Breast epithelium (tissue), 4 donors: ENCODE data around the gene MSANTD1. TPM values are rescaled to one million over a fixed set of nuclear protein-coding genes. Genes with fewer than 3 reads are reported as not detected.

Experiments used
- DNase-seq, 2 donors: peaks; one replicate each; pipeline ENCODE4 v3.0.0-alpha.2; 2019; ENCODE audit warnings: low spot score in 2 of 2
- H3K27ac ChIP-seq, 2 donors: fragments of 200-600 bp; sonication (generic) in 1 of 2; one replicate each; pipeline ENCODE4 v1.5.1; 2016 to 2019; ENCODE audit warnings: mild to moderate bottlenecking in 1 of 2
- H3K27me3 ChIP-seq, 2 donors: fragments of 200-600 bp; sonication (generic) in 1 of 2; one replicate each; pipeline versions ENCODE4 v1.5.1 to v1.6.0; 2017 to 2019; ENCODE audit warnings: control low read depth in 1 of 2, mild to moderate bottlenecking in 1 of 2
- H3K36me3 ChIP-seq: fragments of 200-600 bp; one replicate; pipeline ENCODE4 v1.5.1; 2019
- H3K4me1 ChIP-seq, 2 donors: fragments of 200-600 bp; sonication (generic); one replicate each; pipeline ENCODE4 v1.5.1; 2016 to 2019; ENCODE audit warnings: control low read depth in 1 of 2
- H3K4me3 ChIP-seq, 3 donors: fragments of 200-600 bp; sonication (generic); 1 replicate in 2 of 3; 2 replicates in 1 of 3; pipeline ENCODE4 v1.5.1; 2016 to 2019; ENCODE audit warnings: mild to moderate bottlenecking in 3 of 3, moderate library complexity in 2 of 3
- H3K9me3 ChIP-seq, 2 donors: fragments of 200-600 bp; sonication (generic) in 1 of 2; one replicate each; pipeline ENCODE4 v1.5.1; 2016 to 2019; ENCODE audit warnings: control low read depth in 1 of 2
- POLR2A ChIP-seq: fragments of 450-650 bp; IDR thresholded peaks from one replicate; pipeline ENCODE4 v1.6.1; 2016; ENCODE audit warnings: antibody characterized with exemption, mild to moderate bottlenecking, moderate library complexity
- POLR2AphosphoS5 ChIP-seq, 3 donors: sonication (generic); formaldehyde crosslinking; IDR thresholded peaks; one replicate each; pipeline ENCODE4 v1.6.1; 2017; ENCODE audit warnings: antibody characterized with exemption in 3 of 3
- intact Hi-C: fragments of 100-400 bp; cut with DNase I; formaldehyde crosslinking; loops from one replicate; pipeline ENCODE4 v1.15.1; 2023; ENCODE audit warnings: low total_unique reads
- total RNA-seq, 3 donors: library from RNA; depleted of rRNA; stranded (reverse); fragments of >200 nt; gene quantifications; one replicate each; pipeline ENCODE4 v1.1.0, GENCODE V29; 2016
- TF ChIP-seq, protein P1 (sequence below), 3 donors: fragments of 450-650 bp; IDR thresholded peaks; one replicate each; pipeline ENCODE4 v1.5.1; 2016 to 2017; ENCODE audit warnings: antibody characterized with exemption in 3 of 3, mild to moderate bottlenecking in 3 of 3, moderate library complexity in 3 of 3

Gene MSANTD1
- total RNA-seq, 3 donors from 2014 or later, result 0.48 to 0.88 (median 0.66) TPM

- TF ChIP-seq POLR2AphosphoS5 (IDR thresholded peaks at IDR 0.05) (no peak), POLR2A (no peak)
- TF ChIP-seq, protein P1, sequence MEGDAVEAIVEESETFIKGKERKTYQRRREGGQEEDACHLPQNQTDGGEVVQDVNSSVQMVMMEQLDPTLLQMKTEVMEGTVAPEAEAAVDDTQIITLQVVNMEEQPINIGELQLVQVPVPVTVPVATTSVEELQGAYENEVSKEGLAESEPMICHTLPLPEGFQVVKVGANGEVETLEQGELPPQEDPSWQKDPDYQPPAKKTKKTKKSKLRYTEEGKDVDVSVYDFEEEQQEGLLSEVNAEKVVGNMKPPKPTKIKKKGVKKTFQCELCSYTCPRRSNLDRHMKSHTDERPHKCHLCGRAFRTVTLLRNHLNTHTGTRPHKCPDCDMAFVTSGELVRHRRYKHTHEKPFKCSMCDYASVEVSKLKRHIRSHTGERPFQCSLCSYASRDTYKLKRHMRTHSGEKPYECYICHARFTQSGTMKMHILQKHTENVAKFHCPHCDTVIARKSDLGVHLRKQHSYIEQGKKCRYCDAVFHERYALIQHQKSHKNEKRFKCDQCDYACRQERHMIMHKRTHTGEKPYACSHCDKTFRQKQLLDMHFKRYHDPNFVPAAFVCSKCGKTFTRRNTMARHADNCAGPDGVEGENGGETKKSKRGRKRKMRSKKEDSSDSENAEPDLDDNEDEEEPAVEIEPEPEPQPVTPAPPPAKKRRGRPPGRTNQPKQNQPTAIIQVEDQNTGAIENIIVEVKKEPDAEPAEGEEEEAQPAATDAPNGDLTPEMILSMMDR (IDR thresholded peaks at IDR 0.05), result no peak
- no peak for DNase-seq
- no peak overlapping the region for H3K27ac ChIP-seq
- no peaks in the 10 kb centered on the region for H3K27me3 ChIP-seq
- no peaks in the 10 kb centered on the region for H3K36me3 ChIP-seq
- H3K4me1 ChIP-seq, result no peaks in the 10 kb centered on the region
- intact Hi-C loops, result no loop called here
- no peaks in the 10 kb centered on the region for H3K9me3 ChIP-seq
- H3K4me3 ChIP-seq, result no peak overlapping the region
Observed at GRCh38 chr4:3217771-3218170, 31.2 kb upstream of the MSANTD1 start.

DNA sequence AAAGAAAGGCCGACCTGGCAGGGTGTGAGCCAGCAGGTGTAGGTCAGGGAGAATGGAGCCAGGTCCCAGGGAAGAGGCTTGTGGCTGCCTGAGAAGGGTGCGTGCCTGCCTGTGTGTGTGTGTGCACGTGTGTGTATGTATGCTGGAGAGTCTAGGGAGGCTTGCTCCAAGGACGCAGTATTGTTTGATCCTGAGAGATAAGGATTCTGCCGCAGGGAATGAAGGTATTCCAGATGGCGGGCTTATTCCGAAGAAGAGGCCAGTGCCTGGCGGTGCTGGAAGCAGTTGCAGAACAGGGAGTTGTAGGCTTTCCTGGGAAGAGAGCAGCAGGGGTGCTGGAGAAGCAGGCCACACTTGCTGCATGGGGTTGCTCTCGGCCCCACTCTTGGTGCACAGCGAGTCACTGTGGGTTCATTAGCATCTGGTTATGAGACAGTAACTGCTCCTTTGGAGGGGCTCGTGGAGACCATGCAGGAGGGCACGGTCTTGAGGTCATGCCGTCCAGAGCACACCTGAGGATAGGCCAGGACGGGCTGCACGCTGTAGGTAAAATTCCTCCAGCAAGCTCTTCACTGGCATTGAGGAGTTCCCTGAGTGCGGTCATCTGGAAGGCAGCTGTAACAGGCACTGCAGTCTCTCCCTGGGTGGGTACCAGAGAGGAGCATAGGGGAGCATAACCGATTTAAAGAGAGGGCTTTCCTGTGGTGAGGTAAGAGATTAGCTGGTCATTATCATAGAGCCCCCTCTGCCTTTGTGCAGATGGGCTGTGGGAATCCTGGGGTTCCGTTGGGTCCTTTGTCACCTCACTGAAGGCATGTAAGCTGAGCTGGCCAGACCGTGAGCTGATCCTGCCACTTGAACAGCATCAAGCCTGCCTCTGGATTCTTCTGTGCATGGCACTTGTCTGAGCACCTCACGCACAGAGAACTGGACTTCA, 29.9 kb upstream of the MSANTD1 start:
- TF ChIP-seq, protein P1 (IDR thresholded peaks at IDR 0.05), result no peak
- no peak for TF ChIP-seq POLR2A
- TF ChIP-seq POLR2AphosphoS5 (IDR thresholded peaks at IDR 0.05), result no peak
- no peaks in the 10 kb centered on the region for H3K4me1 ChIP-seq
- H3K36me3 ChIP-seq, result no peaks in the 10 kb centered on the region
- H3K27me3 ChIP-seq, result no peaks in the 10 kb centered on the region
- intact Hi-C loops, result no loop called here
- no peak overlapping the region for H3K4me3 ChIP-seq
- no peak overlapping the region for H3K27ac ChIP-seq
- no peaks in the 10 kb centered on the region for H3K9me3 ChIP-seq
- DNase-seq, result no peak

DNA sequence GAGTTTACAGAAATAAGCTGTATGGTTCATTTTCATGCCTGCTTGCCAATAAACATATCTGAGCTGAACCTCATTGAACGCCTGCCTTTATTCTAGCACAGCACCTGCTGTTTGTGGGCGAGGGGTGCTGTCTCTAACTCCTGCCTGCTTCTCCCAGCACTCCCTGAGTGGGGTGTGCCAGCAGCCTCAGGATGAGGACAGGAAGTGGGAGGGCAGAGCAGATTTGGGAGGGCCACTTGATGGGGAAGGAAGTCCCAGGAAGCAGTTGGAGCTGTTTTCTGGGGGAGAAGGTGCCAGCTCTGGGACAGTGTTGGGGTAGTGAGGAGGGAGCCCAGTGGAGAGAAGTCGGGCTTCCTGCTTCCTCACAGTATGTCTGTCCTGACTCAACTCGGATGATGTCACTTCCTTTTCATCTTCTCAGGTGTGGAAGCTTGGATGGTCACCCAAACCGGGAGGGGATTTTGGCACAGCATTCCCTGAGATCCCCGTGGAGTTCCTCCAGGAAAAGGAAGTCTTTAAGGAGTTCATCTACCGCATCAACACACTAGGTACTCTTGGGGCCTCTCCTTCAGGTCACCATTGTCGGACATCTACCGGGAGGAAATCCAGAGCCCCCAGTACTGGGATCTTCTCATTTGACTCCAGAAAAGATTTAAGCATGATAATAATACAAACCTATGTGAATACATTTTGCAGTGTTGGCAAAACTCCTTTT, 29.0 kb upstream of the MSANTD1 start:
- H3K27ac ChIP-seq, result no peak overlapping the region
- H3K9me3 ChIP-seq, result no peaks in the 10 kb centered on the region
- TF ChIP-seq, protein P1 (IDR thresholded peaks at IDR 0.05), result no peak
- TF ChIP-seq POLR2A (no peak), POLR2AphosphoS5 (IDR thresholded peaks at IDR 0.05) (no peak)
- no peaks in the 10 kb centered on the region for H3K36me3 ChIP-seq
- H3K4me3 ChIP-seq, result no peak overlapping the region
- intact Hi-C loops, result no loop called here
- H3K27me3 ChIP-seq, result no peaks in the 10 kb centered on the region
- no peaks in the 10 kb centered on the region for H3K4me1 ChIP-seq
- no peak for DNase-seq

DNA sequence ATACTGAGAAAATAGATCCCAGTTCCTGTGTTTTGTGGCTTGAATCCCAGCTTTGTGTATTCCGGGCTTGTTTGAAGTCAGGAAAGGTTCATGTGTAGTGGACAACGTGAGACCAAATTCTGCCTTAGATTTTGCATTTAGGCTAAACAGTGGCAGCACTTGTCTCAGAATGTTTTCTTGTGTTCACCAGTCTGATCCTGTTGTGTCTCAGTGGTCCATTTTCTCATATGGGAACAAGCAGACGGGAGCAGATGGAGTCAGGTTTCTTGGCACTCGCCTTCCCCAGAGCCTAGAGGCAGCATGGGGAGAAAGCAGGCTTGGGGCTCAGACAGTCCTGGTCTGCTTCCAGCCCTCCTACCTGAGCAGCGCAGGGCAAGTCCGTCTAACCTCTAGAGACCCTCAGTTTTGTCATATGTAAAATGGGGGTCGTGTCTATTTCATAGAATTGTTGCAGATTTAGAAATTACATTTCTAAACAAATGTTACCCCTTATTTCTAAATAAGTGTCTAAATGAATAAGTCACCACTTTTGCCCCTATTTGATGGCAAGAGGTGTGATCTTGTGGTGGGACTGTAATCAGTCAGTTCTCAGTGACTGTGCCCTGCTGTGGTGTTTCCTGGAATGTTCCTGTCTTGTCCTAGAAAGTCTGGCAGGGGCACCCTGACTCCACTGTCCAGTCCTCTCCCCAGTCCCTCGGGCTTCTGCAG, 28.3 kb upstream of the MSANTD1 start:
- H3K9me3 ChIP-seq, result no peaks in the 10 kb centered on the region
- no peak overlapping the region for H3K27ac ChIP-seq
- H3K4me3 ChIP-seq, result no peak overlapping the region
- DNase-seq, result no peak
- no peaks in the 10 kb centered on the region for H3K36me3 ChIP-seq
- intact Hi-C loops, result no loop called here
- no peaks in the 10 kb centered on the region for H3K27me3 ChIP-seq
- H3K4me1 ChIP-seq, result no peaks in the 10 kb centered on the region
- TF ChIP-seq POLR2A, result no peak
- TF ChIP-seq POLR2AphosphoS5 (IDR thresholded peaks at IDR 0.05), result no peak
- TF ChIP-seq, protein P1 (IDR thresholded peaks at IDR 0.05), result no peak

DNA sequence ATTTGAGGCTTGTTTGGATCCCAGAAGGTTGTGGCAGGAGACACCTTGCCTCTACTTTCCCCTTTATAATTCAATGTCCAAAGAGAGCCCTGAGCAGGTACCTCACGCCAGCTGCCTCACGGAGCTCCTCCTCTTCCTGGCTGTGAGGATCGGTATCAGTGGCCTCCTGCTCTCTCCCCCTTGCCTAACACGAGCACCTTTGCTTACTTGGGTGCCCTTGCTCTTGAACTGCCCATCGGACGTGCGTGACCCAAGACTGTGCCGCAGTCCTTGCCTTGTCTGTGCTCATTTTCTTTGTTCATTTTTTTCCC, 27.8 kb upstream of the MSANTD1 start:
- H3K36me3 ChIP-seq, result no peaks in the 10 kb centered on the region
- TF ChIP-seq POLR2A (no peak), POLR2AphosphoS5 (IDR thresholded peaks at IDR 0.05) (no peak)
- no peak for DNase-seq
- no peaks in the 10 kb centered on the region for H3K4me1 ChIP-seq
- H3K27ac ChIP-seq, result no peak overlapping the region
- no peak overlapping the region for H3K4me3 ChIP-seq
- no peaks in the 10 kb centered on the region for H3K9me3 ChIP-seq
- H3K27me3 ChIP-seq, result no peaks in the 10 kb centered on the region
- intact Hi-C loops, result no loop called here
